Activated CD8-positive, alpha-beta memory T cell treated with anti-CD3 and anti-CD28 coated beads for 36 hours (primary cell): ENCODE data around the gene CUX1. TPM values are rescaled to one million over a fixed set of nuclear protein-coding genes. Genes with fewer than 3 reads are reported as not detected.
"Not testable (repeated sequence)": the region's sequence is repeated elsewhere in the genome, so short reads cannot be mapped to it uniquely, and the experiment has no call there.

Experiments used
- CTCF ChIA-PET: fragments of 350-600 bp; sonication (Branson Sonifier 250); formaldehyde crosslinking; loops from one replicate; lab custom pipeline; 2021; ENCODE audit warnings: antibody characterized with exemption; lab: Charles Lee
- POLR2A ChIA-PET: fragments of 350-600 bp; sonication (Branson Sonifier 250); formaldehyde crosslinking; loops from one replicate; lab custom pipeline; 2021; ENCODE audit warnings: antibody characterized with exemption; lab: Charles Lee
- total RNA-seq, 2 experiments: library from RNA; stranded (reverse); gene quantifications; one replicate each; pipeline ENCODE4 v1.2.3, GENCODE V29; 2021

The CUX1 gene
- total RNA-seq, 2 experiments from 2014 or later, result 21.1 to 23.2 TPM

DNA sequence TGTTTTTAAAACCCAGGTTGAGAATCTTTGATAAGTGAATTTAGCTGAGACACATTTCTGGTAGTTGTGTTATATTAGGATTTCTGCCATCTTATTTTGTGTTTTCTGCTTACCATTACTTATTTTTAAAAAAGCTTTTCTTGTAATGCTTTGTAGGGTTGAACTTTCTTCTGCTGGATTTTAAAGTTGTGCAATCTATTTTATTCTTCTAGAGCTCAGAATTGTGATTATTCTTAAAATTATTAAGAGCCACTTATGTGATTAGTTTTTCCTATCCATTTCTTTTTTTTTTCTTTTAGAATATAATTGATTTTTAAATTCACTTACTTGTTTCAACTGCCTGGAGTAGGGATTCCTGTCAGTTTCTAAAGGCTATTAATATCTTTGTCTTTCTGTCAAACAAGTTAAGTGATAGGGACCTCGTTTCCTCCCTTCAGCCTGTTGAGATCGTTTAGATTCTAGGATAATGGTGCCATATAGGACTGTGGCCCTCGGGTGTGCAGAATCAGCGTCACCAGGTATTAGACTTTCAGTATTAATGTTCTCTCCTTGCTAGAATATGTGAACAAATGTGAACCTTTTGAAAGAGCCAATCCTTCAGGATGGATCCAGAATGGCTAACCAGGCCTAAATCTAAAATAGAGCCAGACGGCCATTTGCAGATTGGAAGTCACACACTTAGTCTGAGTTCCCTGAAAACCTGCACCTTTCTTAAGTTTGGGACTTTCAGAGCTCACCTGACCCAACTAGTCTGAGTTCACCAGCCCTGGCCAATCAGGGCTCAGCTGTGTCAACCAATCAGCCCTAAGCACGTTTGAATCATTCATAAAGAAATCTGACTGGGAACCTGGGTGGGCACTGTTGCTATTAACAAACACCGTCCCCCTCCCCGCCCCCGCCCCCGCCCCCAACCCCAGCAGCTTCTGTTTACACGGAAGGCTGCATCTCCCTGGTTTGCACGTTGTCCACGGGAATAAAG, 26.2 kb downstream of the CUX1 start:
- ChIA-PET POLR2A (interaction anchor here (0.6 kb wide), 1 partner anchor 36 kb away, joined by 4 read pairs; no protein-coding TSS in a partner anchor), CTCF (no interaction called here)

DNA sequence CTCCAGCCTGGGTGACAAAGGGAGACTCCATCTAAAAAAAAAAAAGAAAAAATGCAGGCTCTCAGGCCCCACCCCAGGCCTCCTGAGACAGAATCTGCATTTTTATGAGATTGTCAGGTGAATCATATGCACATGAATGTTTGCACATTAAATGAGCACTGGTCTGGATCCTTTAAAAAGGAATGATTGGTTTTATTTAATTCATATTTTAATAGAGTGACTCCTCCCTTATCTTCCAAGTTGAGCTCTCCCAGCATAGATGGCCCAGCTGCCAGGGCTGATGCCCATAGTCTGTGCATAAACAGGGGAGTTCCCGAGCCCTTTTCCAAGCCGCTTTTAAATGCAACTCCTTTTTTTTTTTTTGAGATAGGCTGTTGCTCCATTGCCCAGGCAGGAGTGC, 28.5 kb downstream of the CUX1 start:
- ChIA-PET POLR2A (no interaction called here), CTCF (interaction anchor here (1.0 kb wide), 1 partner anchor 19 kb away, joined by 3 read pairs; no protein-coding TSS in a partner anchor)

DNA sequence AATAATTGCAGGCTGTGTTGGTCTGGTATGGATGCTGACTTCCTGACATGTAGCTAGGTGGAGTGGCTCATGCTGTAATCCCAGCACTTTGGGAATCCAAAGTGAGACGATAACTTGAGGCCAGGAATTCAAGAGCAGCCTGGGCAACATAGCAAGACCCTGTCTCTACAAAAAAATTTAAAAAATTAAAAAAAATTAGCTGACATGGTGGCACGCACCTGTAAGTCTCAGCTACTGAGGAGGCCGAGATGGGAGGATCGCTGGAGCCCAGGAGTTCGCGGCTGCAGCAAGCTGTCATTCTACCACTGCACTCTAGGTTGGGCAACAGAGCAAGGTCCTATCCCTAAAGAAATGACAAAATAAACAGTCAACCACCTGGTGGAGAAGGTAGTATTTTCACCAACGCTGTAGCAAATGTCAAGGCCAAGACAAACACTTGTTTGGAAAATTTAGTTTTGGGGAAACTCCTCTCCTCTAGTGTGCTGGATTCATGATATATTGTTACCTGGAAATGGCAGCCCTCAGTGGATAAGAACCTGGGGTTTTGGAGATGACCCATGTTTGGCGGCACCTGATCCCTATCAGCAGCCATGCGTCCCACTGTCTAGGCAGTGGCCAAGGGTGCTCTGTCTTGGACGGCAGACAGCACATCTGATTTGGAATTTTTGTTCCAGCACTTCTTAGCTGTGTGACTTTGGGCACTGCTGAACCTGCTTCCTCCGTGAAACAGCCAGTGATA, 29.5 kb downstream of the CUX1 start:
- ChIA-PET POLR2A (interaction anchor here (0.7 kb wide), 1 partner anchor 86 kb away, joined by 3 read pairs; no protein-coding TSS in a partner anchor), CTCF (no interaction called here)

DNA sequence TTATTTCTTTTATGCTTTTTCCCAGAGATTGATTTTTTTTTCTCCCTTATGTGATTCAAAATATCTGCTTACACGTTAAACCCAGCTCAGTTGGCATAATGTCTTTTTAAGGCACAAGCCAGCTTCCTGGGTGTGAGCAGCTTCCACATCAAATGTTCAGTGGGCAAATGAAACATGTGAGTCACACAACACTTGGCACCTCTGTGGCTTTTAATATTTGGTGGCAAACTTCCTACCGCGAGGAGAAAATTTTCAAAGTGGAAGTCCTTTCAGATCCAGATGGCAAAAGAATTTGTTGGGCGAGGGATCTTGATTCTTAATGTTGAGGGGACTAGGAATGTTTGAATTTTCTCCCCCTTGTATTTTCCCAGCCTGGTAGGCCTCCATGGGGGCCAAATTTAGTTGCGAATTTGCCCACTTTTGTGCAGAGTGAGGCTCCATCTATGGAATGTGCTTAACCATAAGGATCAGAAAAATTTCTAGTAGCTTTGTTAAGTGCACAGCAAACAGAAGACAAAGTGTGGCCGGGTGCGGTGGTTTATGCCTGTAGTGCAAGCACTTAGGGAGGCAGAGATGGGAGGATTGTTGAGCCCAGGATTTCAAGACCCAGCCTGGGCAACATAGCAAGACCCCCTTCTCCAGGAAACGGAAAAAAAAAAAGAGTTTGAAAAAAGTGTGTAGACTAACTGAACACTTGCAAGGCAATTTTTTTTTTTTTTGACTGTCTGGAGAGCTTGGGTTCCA, 31.0 kb downstream of the CUX1 start:
- POLR2A ChIA-PET, result no interaction called here
- CTCF ChIA-PET, result interaction anchor here (0.6 kb wide), 1 partner anchor 11 kb away, joined by 5 read pairs; no protein-coding TSS in a partner anchor

DNA sequence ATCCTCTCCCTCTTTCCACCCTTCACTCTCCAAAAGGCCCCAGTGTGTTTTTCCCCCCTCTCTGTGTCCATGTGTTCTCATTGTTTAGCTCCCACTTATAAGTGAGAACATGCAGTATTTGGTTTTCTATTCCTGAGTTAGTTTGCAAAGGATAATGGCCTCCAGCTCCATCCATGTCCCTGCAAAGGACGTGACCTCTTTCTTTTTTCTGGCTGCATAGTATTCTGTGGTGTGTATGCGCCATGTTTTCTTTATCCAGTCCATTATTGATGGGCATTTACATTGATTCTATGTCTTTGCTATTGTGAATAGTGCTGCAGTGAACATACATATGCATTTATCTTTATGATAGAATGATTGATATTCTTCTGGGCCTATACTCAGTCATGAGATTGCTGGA, 31.9 kb downstream of the CUX1 start:
- POLR2A ChIA-PET, result not testable (repeated sequence)
- CTCF ChIA-PET, result interaction anchor here (0.6 kb wide), 1 partner anchor 12 kb away, joined by 5 read pairs; no protein-coding TSS in a partner anchor

DNA sequence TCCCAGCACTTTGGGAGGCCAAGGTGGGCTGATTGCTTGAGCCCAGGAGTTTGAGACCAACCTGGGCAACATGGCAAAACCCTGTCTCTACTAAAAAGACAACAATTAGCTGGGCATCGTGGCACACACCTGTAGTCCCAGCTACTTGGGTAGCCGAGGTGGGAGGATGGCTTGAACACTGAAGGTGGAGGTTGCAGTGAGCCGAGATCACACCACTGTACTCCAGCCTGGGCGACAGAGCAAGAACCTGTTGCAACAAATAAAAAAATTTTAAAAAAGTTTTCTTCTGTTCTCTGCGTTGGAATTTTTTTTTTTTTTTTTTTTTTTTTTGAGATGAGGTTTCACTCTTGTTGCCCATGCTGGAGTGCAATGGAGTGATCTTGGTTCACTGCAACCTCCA, 34.9 kb downstream of the CUX1 start:
- POLR2A ChIA-PET, CTCF ChIA-PET: not testable (repeated sequence)

DNA sequence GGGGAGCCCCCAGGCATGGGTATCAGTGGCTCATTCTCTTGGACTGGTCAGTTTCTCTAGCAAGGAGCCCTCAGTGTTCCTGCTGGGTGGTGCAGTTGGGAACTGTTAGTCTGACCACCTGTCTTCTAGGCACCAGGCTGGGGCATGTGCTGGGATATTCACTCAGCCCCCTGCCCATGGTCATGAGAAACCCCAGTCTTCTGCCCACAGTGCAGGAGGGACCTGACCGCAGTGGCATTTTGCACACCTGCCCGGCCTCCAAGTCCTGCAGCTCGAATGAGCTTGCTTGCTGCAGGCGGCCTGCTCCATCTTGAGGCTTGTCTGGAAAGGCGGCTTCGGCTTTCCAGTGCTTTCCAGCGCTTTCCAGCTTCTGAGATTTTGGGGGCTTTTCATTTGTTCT, 36.3 kb downstream of the CUX1 start:
- POLR2A ChIA-PET, result interaction anchor here (0.6 kb wide), 1 partner anchor 165 kb away, joined by 3 read pairs; no protein-coding TSS in a partner anchor
- CTCF ChIA-PET, result no interaction called here

DNA sequence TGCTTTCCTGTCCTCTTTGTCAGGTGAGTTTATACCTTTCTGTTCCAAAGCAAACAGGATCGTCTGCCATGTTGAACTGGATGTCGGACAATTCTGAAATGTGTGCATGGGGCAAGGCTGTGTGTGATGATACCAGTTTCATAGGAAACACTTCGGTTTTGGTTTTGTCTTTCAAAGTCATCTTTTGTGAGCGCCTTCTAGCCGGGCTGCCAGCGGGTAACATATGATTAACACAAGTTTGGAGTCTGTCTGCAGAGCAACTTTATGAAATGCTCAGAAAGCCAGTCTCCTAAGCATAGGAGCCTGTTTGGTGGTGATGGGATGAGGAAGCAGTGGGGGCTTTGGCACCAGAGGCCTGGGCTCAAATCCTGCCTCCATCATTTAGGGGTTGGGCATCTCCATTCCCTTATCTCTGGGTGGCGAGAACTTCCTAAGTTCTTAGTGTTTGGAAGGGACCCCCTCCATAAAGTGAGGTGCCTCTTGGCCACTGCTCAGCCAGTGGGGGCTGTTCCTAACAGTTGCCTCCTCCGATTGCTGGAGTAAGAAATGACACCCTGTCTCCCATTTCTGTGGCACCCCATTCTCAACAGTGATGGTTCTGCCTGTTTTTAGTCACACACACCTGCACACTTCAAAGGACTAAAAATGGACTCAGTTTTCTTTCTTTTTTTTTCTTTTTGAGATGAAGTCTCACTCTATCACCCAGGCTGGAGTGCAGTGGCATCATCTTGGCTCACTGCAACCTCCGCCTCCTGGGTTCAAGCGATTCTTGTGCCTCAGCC, 36.8 kb downstream of the CUX1 start:
- CTCF ChIA-PET, result no interaction called here
- POLR2A ChIA-PET, result interaction anchor here (0.6 kb wide), 1 partner anchor 166 kb away, joined by 3 read pairs; no protein-coding TSS in a partner anchor

DNA sequence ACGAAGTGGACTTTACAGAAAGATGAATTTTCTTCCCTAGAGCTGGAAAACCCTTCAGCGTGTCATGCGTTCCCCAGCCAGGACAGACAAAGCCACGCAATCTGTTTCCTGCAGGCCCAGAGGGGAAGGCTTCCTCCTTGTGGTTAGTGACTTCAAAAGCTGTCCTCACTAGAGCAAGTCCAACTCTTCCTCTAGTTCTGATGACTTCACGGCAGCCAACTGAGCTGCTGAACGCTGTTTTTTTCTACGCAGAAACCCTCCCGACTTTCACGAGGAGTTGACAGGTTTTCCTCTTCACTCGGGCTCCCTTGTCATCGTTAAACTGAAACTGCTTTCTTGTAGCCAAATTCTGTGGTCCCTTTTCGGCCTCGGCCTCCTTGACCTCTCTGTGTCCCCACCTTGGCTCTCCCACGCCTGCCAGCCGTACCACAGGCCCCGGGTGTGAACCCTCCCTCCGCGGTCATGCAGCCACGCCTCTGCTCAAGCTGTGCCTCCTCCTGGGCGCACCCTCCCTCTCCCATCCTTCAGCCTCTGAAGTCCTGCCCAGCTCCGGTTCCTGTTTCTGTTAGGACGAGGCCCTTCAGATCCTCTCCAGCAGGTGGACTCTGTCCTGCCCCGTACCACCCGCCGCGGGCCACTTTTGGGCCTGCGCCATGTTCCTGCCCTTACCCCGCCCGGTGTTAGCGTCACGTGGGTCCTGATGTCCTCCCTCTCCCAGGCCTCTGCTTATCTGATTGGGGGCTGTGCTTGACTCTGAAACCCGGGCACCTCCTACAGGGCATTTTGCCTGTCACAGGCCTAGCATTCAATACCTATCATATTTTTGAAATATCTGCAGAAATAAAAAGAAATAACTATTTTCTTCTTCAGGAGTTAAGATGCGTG, 39.3 kb downstream of the CUX1 start:
- ChIA-PET CTCF (interaction anchor here (1.2 kb wide), 1 partner anchor 15 kb away, joined by 4 read pairs; no protein-coding TSS in a partner anchor), POLR2A (interaction anchor here (0.5 kb wide), 1 partner anchor 177 kb away, joined by 4 read pairs; no protein-coding TSS in a partner anchor)

DNA sequence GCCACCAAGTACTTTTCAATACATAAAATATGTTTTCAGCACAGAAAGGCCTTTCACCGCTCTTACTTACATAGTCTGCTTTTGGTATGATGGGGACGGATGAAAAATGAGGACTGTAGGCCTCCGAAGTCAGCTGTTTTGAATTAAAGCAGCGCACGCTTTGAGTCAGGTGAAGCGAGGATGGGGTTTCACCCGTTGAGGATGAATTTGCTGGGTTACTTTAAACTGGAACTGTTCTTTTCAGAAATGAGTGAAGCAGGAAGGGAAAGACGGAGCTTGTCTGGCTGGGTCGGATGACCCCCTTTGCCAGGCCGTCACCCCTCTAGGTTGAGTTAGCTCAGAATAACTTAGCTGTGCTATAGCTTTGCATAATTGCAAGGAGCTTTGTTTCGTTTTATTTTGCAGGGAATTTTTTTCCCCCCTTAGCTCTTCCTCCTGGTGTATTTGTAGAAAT, 40.0 kb downstream of the CUX1 start:
- ChIA-PET POLR2A (interaction anchor here (0.5 kb wide), 1 partner anchor 176 kb away, joined by 4 read pairs; no protein-coding TSS in a partner anchor), CTCF (interaction anchor here (1.2 kb wide), 1 partner anchor 16 kb away, joined by 4 read pairs; no protein-coding TSS in a partner anchor)

DNA sequence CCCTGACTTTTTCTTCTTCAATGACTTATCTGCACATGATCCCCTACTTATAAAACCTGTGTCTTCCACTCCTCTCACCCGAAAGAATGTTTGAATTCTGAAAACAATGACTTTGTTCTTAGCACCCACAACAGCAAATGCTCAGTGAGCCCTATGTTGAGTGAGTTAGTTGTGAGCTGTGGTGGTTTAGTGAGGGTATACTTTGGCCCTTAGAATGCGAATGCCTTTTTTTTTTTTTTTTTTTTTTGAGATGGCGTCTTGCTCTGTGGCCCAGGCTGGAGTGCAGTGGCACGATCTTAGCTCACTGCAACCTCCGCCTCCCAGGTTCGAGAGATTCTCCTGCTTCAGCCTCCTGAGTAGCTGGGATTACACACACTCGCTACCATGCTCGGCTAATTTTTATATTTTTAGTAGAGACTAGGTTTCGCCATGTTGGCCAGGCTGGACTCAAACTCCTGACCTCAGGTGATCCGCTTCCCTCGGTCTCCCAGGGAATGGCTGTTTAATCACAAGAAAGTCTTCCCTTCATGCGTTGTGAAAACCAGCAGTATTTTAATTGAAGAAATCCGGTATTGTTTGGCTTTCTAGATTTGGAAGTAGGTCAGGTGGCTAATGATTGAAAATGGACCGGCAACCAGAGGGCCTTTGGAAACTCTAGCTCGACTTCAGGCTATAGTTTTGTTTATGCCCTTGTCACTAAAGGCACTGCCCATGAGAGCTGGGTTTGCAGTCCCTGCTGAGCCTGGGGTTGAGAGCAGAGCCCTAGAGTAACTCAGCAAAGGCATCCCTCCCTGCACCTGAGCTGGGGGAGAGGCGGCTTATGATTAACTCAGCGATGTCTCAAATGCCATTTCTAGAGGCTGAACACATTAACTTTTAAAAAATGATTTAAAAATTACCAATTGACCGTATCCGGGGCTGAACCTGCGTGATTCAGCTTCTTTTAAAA, 41.3 kb downstream of the CUX1 start:
- POLR2A ChIA-PET, result no interaction called here
- CTCF ChIA-PET, result no interaction called here

DNA sequence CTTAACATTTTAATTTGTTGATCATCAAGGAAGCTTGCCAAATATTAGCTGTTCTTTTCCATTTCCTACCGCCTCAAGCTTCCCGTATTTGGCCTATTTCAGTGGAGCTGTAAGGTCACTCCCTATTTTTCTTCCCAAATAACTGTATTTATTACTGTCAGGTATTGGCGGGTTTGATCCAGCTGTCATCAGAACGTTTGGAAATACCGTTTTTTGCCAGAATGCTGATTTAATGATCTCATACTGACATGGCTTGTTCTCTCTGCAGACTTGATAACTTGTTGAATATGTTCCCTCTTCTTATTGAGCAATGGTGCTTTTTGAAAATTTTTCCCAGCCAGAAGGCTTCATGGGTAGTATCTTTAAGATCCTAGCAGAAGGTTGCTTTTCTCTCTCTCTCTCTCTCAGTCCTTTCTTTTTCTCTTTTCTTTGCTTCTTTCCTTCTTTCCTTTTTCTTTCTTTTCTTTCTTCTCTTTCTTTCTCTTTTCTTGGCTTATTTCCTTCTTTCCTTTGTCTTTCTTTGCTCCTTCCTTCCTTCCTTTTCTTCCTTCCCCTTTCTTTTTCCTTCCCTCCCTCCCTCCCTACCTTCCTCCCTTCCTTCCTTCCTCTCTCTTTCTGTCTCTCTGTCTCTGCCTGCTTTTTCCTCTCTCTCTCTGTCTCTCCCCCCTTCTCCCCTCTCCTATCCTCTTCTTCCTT, 42.1 kb downstream of the CUX1 start:
- ChIA-PET CTCF (no interaction called here), POLR2A (no interaction called here)

DNA sequence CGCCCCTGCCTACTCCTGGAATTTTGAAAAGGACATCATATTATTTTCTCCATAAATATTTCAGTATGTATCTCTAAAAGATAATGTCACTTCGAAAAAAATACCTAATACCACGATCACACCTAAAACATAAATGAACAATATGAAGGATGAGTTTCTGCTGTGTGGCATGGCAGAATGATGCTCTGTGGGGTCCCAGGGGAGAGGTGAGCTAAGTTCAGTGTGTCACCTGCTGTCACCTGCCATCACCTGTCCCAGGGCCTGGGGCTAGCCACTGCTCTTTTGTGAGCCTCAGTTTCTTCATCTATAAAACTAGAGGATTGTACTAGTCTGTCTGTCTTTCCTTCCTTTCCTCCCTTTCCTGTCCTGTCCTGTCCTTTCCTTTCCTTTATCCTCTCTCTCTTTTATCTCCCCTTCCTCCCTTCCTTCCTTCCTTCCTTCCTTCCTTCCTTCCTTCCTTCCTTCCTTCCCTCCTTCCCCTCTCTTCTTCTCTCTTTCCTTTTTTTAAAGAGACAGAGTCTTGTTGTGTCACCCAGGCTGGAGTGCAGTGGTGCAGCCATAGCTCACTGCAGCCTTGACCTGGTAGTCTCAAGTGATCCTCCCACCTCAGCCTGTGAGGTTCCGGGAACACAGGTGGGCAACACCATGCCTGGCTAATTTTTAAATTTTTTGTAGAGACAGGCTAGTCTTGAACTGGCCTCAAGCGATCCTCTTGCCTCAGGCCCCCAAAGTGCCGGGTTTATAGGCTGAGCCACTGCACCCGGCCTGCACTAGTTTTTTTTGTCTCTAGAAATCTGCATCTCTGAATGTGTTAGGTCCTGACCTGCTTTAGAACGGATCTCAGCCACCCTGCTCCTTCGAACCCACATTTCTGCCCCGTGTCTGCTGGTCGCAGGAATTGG, 43.1 kb downstream of the CUX1 start:
- ChIA-PET CTCF (no interaction called here), POLR2A (no interaction called here)

DNA sequence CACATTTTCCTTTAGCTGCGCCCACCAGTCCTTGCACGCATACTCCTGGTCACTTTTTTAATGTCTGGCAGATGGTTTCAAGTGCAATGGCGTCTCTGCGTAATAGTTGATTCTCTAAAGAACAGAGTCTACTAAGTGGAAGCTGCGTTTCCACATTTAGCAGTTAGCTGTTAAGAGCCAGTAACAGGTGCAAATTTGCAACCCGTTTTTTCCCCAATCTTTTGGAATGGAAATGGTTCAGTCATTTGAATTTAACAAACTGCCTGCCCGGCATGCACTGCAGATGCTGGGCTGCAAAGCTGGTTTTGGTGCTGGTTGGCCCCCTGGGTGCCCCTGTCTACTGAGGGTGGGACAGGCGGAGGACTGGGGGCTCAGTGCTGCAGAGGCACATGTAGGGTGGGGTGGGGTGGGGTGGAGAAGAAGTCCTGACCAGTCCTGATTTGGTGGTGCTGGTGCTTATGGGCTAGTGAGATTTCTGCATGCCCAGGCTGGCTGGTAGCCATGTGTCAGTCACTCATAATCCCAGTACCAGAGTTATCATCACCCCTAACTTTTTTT, 43.9 kb downstream of the CUX1 start:
- ChIA-PET POLR2A (no interaction called here), CTCF (no interaction called here)
